ENCODE results near the gene TMEM132C.
A peak's percentile ranks its signal among the peaks of the same experiment; 100 is the strongest.

TMEM132C gene

DNA sequence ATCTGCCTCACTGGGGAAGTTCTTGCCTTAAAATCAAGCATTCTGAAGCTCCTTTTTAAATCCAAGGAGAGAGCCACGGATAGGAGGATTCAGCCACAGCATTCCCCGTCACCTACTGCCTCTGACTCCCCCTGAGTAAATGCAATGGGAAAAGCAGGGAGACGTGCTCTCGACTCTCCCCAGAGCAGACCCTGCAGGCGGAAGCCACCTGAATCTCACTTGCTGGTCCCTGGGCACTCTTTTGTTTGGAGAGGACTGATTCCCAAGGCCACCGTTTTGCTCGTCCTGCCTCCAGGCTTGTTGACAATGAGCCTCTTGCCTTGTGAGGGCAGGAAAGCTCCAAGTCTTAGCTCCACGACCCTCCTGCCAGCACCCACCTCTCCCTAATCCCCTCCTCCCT lies 352.3 kb downstream of the TMEM132C start:
- no peak for DNase-seq

DNA sequence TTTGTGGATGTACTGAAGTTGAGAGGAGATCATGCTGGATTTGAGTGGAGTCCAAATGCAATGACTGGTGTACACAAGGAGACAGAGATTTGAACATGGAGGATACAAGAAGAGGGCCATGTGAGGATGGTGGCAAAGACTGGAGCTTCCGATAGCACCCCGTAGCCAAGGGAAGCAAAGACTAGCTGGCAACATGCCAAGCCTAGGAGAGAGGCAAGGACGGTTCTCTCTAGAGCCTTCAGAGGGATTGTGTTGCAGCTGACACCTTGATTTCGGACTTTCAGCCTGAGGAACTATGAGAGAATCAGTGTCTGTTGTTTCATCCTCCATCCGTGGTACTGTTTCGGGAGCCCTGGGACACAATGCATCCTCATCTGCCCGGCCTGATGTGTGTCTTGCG lies 354.3 kb downstream of the TMEM132C start:
- DNase-seq = no peak

GRCh38 chr12:128623748-128624147 lies 356.8 kb downstream of the TMEM132C start:
- DNase-seq = no peak

DNA sequence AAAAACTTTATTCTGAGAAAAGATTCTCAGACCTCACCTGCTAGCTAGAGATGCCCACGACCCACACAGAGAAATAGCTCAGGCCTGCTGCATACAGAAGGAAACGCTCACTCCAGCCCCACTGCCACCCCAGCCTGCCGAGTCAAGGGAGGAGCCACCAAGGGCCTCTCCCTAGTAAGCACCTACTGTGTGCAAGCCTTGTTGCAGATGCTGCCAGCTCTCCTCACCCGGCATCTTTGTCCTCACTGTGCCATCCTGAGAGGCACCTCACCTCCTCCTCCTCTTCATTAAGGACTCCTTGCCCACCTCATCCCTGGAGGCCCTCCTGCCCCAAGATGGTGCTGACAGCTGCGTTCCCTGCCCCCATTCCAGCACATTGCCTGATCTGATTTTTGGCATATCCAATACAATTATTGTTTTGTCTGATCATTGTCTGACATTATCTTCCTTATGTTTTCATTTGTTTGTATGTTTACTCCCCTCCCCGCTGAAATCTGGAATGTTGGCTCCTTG lies 359.9 kb downstream of the TMEM132C start:
- DNase-seq = no peak

GRCh38 chr12:128627659-128628058 lies 360.7 kb downstream of the TMEM132C start:
- DNase-seq = no peak

- no peak for DNase-seq
Observed at GRCh38 chr12:128629979-128630378, 363.0 kb downstream of the TMEM132C start.

- DNase-seq = peak; percentile 2
Observed at GRCh38 chr12:128637642-128638606, 371.0 kb downstream of the TMEM132C start.

- no peak for DNase-seq
Observed at GRCh38 chr12:128639089-128639488, 372.1 kb downstream of the TMEM132C start.

GRCh38 chr12:128643155-128643554 lies 376.2 kb downstream of the TMEM132C start:
- no peak for DNase-seq

DNA sequence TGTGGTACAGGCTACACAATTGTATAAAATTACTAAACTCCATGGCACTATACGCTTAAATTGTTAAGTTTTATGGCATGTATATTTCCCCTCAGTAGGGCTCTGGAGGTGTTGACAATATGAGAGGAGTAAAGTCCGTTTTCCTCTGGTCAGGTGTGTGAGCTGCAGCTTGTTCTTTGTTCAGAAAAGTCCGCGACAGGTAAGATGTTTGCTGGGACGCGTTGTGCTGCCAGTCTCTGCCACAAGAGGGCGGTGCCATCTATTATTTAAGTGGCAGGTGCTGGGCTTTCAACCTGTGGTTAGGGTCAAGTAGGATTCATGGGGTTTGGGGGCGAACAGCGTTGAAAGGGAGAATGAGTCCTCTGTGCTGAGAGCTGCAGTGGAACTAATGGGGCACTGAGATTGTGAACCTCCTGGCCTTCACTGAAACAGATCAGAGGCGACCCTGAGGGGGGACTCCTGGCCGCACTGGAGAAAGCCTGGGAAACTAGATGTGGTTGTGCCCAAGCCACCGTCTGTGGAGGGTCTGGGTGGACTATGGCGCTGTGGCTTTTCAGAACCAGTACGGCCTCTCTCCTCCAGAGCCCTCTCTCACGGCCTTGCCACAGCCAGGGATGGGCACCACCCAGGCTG lies 377.8 kb downstream of the TMEM132C start:
- DNase-seq = peak; percentile 20

DNA sequence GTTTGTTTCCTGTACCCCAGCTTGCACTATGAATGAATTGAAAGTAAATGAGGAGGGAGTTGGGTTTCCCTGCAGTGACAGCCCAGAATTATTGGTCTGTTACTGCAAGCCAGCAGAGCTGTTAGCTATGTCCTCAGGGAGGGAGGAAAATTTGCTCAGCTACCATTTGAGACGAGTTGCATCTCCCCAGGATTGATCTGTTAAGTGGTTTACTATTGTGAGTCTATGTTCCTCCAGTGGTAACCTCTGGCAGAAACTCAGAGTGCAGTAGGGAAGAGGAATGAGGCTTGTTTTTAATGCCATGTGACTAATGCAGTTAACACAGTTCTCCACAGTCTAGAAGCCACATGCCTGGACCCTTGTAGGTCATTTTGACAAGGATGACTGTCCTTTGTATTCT lies 382.9 kb downstream of the TMEM132C start:
- no peak for DNase-seq

GRCh38 chr12:128652136-128652751 lies 385.3 kb downstream of the TMEM132C start:
- DNase-seq = no peak

GRCh38 chr12:128654468-128654867 lies 387.5 kb downstream of the TMEM132C start:
- no peak for DNase-seq

- no peak for DNase-seq
Observed at GRCh38 chr12:128657378-128657777, 390.4 kb downstream of the TMEM132C start.

DNA sequence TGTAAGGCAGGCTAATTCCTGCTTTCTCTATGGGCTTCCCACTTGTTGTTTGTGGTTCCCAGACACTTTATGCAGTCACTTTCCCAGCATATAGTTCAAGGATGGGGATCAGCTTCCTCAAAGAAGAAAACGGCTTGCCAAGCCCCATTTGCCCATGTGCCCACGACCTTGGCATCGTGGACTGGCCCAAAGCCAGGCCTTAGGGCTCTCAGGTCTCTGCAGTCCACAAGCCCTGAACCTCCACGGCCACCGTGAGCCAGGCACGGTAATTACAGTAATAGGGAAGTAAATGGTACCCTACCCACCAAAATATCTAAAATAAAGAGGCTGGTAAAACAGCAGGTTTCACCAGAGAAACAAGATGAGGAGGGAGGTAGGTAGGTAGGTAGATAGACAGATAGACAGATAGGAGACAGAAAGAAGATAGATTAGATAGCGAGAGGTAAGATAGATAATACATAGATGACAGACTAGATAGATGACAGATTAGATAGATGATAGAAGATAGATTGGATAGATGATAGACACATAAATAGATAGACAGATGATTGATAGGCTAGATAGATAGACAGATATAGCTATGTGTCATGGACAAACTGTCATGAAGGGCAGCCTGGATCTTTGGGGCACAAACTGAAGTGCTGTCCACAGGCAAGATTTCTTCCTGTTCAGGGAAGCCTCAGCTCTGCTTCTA lies 393.7 kb downstream of the TMEM132C start:
- no peak for DNase-seq

- DNase-seq = no peak
Observed at GRCh38 chr12:128661226-128661569, 394.2 kb downstream of the TMEM132C start.

DNA sequence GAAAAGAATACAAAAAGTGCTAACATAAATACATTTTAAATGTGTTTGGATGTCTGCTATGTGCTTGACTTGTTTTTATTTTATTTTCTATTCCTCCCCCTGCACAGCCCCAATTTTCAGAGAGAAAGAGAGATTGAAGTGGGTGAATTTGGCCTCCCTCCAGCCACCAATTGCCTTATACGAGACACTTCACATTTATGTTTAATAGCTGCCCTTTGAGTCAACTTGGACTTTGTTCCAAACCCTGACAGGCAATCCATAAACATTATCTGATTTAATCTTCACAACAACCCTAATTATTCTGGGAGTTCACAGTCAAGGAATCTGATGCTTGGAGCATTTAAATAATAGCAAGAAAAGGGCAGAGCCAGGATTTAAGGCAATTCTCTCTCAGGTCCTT lies 395.1 kb downstream of the TMEM132C start:
- no peak for DNase-seq

DNA sequence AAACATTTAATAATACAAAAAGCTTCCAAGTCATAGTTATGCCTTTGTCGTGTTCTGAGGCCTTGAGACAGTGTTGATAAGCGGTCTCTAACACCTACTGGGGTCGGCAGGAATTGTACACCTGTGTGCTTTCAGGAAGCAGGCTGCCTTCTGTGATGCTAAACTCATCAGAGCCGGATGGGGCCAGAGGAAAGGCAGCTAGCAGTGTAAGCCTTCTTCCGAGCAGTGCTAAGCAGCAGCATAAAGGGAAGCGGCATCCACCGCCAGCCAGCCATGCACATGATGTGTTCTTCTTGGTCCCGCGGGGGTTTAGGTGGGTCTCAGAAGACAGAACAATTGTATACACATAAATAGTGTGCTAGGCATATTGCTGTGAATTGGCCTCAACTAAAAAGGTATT lies 397.5 kb downstream of the TMEM132C start:
- DNase-seq = no peak

DNA sequence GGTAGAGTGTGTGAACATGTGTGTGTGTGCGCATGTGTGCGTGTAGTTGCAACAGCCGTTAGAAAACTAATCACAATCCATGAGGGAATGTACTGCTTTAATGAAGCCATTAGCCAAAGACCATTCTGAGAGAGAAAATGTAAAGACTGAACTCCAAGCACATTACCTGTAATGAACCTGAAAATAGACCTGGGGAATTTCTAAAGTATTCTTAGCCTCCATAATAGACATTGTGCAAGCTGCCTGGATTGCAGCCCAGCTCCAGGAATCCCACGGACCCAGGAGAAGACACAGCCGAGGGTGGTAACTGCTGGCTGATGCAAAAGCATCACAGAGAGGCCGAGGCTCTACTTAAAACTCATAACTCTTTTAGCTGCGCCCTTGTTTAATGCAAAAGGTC lies 400.2 kb downstream of the TMEM132C start:
- DNase-seq = no peak

GRCh38 chr12:128671528-128672042 lies 404.6 kb downstream of the TMEM132C start:
- DNase-seq = no peak

DNA sequence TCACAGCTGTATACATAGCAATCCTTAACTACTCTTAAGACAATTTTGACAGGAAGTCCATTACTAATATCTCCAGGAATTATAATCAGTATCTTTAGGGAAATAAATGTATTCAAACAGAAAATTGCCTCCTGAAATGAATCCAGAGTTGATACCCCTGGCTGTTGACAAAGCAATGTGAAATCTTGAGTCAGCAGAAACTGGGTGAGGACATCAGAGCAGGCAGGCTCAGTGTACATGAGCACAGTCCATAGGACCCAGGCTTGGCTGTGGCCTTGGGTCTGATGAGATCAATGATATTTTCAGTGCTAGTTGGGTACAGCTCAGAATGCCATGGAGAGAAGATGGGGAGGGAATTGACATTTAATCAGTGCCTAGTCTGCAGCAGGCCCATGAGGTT lies 405.5 kb downstream of the TMEM132C start:
- DNase-seq = no peak

DNA sequence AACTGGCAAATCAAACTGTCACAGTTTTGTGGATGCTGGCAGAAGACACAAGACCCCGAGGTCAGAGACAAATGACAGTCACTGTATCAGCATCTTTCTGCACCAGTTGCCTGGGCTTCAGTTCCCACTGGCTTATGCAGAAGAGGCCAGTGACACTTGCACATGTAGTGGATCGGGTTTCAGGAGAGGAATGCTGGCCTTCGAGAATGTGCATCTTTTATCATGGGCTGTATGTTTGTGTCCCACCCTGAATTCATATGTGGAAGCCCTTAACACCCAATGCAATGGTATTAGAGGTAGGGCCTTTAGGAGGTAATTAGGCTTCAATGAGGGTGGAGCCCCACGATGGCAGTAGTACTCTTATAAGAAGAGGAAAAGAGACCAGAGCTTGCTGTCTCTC lies 405.9 kb downstream of the TMEM132C start:
- DNase-seq = no peak

DNA sequence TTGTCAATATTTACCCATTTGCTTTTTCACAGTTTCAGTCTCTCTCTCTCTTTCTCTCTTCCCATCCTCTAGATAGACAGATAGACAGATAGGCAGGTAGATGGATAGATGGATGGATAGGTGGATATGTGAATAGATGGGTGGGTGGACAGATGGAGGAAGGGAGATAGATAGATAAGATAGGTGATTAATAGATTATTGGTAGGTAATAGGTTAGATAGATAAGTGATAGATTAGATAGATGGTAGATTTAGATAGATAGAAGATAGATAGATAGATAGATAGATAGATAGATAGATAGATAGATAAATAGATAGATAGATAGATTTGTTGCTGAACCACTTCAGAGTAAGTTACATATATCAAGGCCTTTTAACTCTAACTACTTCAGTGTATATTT lies 408.6 kb downstream of the TMEM132C start:
- no peak for DNase-seq
